Measurements from ENCODE around the gene PNMA6E.

PNMA6E gene

GRCh38 chrX:153409414-153410101 lies 8.4 kb upstream of the PNMA6E start:
- Histone ChIP-seq H3K4me3 (ENCODE audit: low read length) (no peak overlapping the region), H3K27me3 (ENCODE audit: control insufficient read depth, low read length) (no peaks in the 10 kb centered on the region), H3K4me2 (ENCODE audit: low read length) (no peak overlapping the region), H3K27ac (ENCODE audit: low read depth, low read length) (no peak overlapping the region), H3K9me2 (replicated peaks; ENCODE audit: control insufficient read depth, low read length) (no peaks in the 10 kb centered on the region), H4K20me1 (ENCODE audit: control insufficient read depth, insufficient read depth, low read depth, low read length) (no peaks in the 10 kb centered on the region), H3F3A (ENCODE audit: control insufficient read depth, insufficient read depth) (no peaks in the 10 kb centered on the region), H3K79me2 (ENCODE audit: control insufficient read depth, low read length) (peaks cover 3% of the 10 kb centered on the region; the same call in 1 of the 2 replicates), H3K4me1 (ENCODE audit: control insufficient read depth, low read length) (peaks cover 19% of the 10 kb centered on the region), H3K9me3 (ENCODE audit: control insufficient read depth, insufficient read depth, low read length) (no peaks in the 10 kb centered on the region), H3K36me3 (ENCODE audit: control insufficient read depth, low read length) (no peaks in the 10 kb centered on the region)
- no peak for TF ChIP-seq EZH2phosphoT487 (IDR thresholded peaks at IDR 0.05; ENCODE audit: borderline replicate concordance, low read length)
- TF ChIP-seq, protein P1, sequence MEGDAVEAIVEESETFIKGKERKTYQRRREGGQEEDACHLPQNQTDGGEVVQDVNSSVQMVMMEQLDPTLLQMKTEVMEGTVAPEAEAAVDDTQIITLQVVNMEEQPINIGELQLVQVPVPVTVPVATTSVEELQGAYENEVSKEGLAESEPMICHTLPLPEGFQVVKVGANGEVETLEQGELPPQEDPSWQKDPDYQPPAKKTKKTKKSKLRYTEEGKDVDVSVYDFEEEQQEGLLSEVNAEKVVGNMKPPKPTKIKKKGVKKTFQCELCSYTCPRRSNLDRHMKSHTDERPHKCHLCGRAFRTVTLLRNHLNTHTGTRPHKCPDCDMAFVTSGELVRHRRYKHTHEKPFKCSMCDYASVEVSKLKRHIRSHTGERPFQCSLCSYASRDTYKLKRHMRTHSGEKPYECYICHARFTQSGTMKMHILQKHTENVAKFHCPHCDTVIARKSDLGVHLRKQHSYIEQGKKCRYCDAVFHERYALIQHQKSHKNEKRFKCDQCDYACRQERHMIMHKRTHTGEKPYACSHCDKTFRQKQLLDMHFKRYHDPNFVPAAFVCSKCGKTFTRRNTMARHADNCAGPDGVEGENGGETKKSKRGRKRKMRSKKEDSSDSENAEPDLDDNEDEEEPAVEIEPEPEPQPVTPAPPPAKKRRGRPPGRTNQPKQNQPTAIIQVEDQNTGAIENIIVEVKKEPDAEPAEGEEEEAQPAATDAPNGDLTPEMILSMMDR (IDR thresholded peaks at IDR 0.05; ENCODE audit: low read depth, low read length, poor library complexity, severe bottlenecking), result no peak

DNA sequence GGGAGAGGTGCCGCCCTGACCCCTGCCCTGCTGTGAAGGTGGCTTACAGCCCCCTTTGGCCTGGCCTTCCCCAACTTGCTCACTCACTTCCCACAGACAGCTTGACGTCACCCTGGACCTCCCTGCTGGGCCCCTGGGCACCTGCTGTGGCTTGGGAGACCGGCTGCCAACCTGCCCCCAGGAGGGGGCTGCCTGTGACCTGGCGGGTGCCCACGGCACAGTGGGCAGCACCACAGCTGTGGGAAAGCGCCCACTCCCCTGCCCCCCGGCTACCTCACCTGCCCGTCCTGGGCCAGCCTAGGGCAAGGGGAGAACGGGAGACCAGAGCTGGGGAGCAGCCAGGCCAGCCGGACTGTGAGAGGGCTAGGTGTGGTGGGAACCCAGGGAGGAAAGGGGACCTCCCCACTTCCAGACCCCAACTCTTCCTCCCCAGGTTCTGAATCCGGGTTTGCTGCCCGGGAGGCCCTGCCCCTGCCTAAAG lies 7.8 kb upstream of the PNMA6E start:
- no peaks in the 10 kb centered on the region for H3K36me3 ChIP-seq (ENCODE audit: control insufficient read depth, low read length)
- H3K79me2 ChIP-seq (ENCODE audit: control insufficient read depth, low read length), result peaks cover 3% of the 10 kb centered on the region; the same call in 1 of the 2 replicates
- H3K4me3 ChIP-seq (ENCODE audit: low read length), result no peak overlapping the region
- TF ChIP-seq EZH2phosphoT487 (IDR thresholded peaks at IDR 0.05; ENCODE audit: borderline replicate concordance, low read length), result no peak
- TF ChIP-seq, protein P1 (IDR thresholded peaks at IDR 0.05; ENCODE audit: low read depth, low read length, poor library complexity, severe bottlenecking), result no peak
- H3F3A ChIP-seq (ENCODE audit: control insufficient read depth, insufficient read depth), result no peaks in the 10 kb centered on the region
- no peak overlapping the region for H3K27ac ChIP-seq (ENCODE audit: low read depth, low read length)
- H4K20me1 ChIP-seq (ENCODE audit: control insufficient read depth, insufficient read depth, low read depth, low read length), result no peaks in the 10 kb centered on the region
- peaks cover 19% of the 10 kb centered on the region for H3K4me1 ChIP-seq (ENCODE audit: control insufficient read depth, low read length)
- H3K9me2 ChIP-seq (replicated peaks; ENCODE audit: control insufficient read depth, low read length), result no peaks in the 10 kb centered on the region
- H3K4me2 ChIP-seq (ENCODE audit: low read length), result no peak overlapping the region
- H3K9me3 ChIP-seq (ENCODE audit: control insufficient read depth, insufficient read depth, low read length), result no peaks in the 10 kb centered on the region
- no peaks in the 10 kb centered on the region for H3K27me3 ChIP-seq (ENCODE audit: control insufficient read depth, low read length)

GRCh38 chrX:153408221-153408721 lies 7.1 kb upstream of the PNMA6E start:
- H3K4me1 ChIP-seq (ENCODE audit: control insufficient read depth, low read length), result peaks cover 19% of the 10 kb centered on the region
- H3K9me3 ChIP-seq (ENCODE audit: control insufficient read depth, insufficient read depth, low read length), result no peaks in the 10 kb centered on the region
- H3F3A ChIP-seq (ENCODE audit: control insufficient read depth, insufficient read depth), result no peaks in the 10 kb centered on the region
- peaks cover 3% of the 10 kb centered on the region; the same call in 1 of the 2 replicates for H3K79me2 ChIP-seq (ENCODE audit: control insufficient read depth, low read length)
- no peak overlapping the region for H3K4me3 ChIP-seq (ENCODE audit: low read length)
- H3K27ac ChIP-seq (ENCODE audit: low read depth, low read length), result no peak overlapping the region
- H3K36me3 ChIP-seq (ENCODE audit: control insufficient read depth, low read length), result no peaks in the 10 kb centered on the region
- H3K9me2 ChIP-seq (replicated peaks; ENCODE audit: control insufficient read depth, low read length), result no peaks in the 10 kb centered on the region
- no peak overlapping the region for H3K4me2 ChIP-seq (ENCODE audit: low read length)
- H3K27me3 ChIP-seq (ENCODE audit: control insufficient read depth, low read length), result no peaks in the 10 kb centered on the region
- TF ChIP-seq, protein P1 (IDR thresholded peaks at IDR 0.05; ENCODE audit: low read depth, low read length, poor library complexity, severe bottlenecking), result no peak
- TF ChIP-seq EZH2phosphoT487 (IDR thresholded peaks at IDR 0.05; ENCODE audit: borderline replicate concordance, low read length), result no peak
- no peaks in the 10 kb centered on the region for H4K20me1 ChIP-seq (ENCODE audit: control insufficient read depth, insufficient read depth, low read depth, low read length)
